ENCODE results near the gene ARGLU1. TPM values are rescaled to one million over a fixed set of nuclear protein-coding genes. Genes with fewer than 3 reads are reported as not detected.
A peak's percentile ranks its signal among the peaks of the same experiment; 100 is the strongest.

The ARGLU1 gene
- total and polyA plus RNA-seq, 11 donors = 14.2 to 54.0 (median 28.1) TPM

GRCh38 chr13:106507560-106508274, 60.2 kb downstream of the ARGLU1 start:
- Histone ChIP-seq H3K9me3 (no peaks in the 10 kb centered on the region), H3K4me3 (no peak overlapping the region), H3K27ac (peak overlapping the region in 3 of 12 donors; percentile 4 to 42 (median 32)), H3K27me3 (no peaks in the 10 kb centered on the region), H3K4me1 (peaks cover 0 to 30% (median 1%) of the 10 kb centered on the region in 12 donors), H3K36me3 (peaks cover 0 to 20% (median 0%) of the 10 kb centered on the region in 9 donors)
- intact Hi-C loops (cut with DNase I) = no loop called here
- ATAC-seq (peak in 1 of 4 donors; percentile 20), DNase-seq (no peak)
- 69 to 77% (median 70%) methylated on average over 11 of the region's 11 CpGs for WGBS, 4 donors
- TF ChIP-seq POLR2A (IDR thresholded peaks at IDR 0.05) = no peak

GRCh38 chr13:106506286-106506685, 61.7 kb downstream of the ARGLU1 start:
- ATAC-seq (no peak), DNase-seq (no peak)
- H3K9me3 ChIP-seq = no peaks in the 10 kb centered on the region
- 60 to 74% (median 66%) methylated on average over 2 of the region's 2 CpGs for WGBS, 4 donors
- intact Hi-C loops (cut with DNase I) = no loop called here
- peaks cover 0 to 35% (median 1%) of the 10 kb centered on the region in 12 donors for H3K4me1 ChIP-seq
- no peak overlapping the region for H3K4me3 ChIP-seq
- H3K27ac ChIP-seq = no peak overlapping the region
- H3K27me3 ChIP-seq = no peaks in the 10 kb centered on the region
- H3K36me3 ChIP-seq = peaks cover 0 to 17% (median 0%) of the 10 kb centered on the region in 9 donors
- no peak for TF ChIP-seq POLR2A (IDR thresholded peaks at IDR 0.05)
- TF ChIP-seq, protein P1, sequence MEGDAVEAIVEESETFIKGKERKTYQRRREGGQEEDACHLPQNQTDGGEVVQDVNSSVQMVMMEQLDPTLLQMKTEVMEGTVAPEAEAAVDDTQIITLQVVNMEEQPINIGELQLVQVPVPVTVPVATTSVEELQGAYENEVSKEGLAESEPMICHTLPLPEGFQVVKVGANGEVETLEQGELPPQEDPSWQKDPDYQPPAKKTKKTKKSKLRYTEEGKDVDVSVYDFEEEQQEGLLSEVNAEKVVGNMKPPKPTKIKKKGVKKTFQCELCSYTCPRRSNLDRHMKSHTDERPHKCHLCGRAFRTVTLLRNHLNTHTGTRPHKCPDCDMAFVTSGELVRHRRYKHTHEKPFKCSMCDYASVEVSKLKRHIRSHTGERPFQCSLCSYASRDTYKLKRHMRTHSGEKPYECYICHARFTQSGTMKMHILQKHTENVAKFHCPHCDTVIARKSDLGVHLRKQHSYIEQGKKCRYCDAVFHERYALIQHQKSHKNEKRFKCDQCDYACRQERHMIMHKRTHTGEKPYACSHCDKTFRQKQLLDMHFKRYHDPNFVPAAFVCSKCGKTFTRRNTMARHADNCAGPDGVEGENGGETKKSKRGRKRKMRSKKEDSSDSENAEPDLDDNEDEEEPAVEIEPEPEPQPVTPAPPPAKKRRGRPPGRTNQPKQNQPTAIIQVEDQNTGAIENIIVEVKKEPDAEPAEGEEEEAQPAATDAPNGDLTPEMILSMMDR (IDR thresholded peaks at IDR 0.05) = no peak

DNA sequence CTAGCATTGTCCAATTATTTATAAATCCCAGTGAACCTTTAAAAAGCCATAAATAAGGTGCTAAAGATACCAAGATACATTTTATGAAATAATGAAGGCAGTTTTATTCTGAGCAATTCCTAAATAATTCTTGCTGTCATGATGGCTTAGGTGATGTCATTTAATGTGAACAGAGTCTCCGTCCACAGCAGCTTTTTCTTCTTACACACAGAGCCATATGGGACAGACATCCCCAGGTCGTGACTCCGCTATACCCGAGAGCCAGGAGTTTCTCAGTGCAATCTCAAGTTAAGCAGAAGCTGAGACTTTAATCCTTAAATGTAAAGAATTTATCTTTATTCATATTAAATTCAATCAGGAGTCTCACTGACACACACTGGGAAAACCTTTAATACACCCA, 62.2 kb downstream of the ARGLU1 start:
- peaks cover 0 to 15% (median 0%) of the 10 kb centered on the region in 9 donors for H3K36me3 ChIP-seq
- DNase-seq = no peak
- peaks cover 0 to 40% (median 2%) of the 10 kb centered on the region in 12 donors for H3K4me1 ChIP-seq
- 81 to 92% (median 87%) methylated on average over 4 of the region's 4 CpGs for WGBS, 4 donors
- TF ChIP-seq, protein P1 (IDR thresholded peaks at IDR 0.05) = no peak
- no peak for TF ChIP-seq POLR2A (IDR thresholded peaks at IDR 0.05)
- ATAC-seq = no peak
- no peaks in the 10 kb centered on the region for H3K9me3 ChIP-seq
- intact Hi-C loops (cut with DNase I) = no loop called here
- no peak overlapping the region for H3K4me3 ChIP-seq
- no peaks in the 10 kb centered on the region for H3K27me3 ChIP-seq
- no peak overlapping the region for H3K27ac ChIP-seq

- no peak overlapping the region for H3K4me3 ChIP-seq
- WGBS, 4 donors = 92 to 97% (median 94%) methylated on average over 4 of the region's 4 CpGs
- intact Hi-C loops (cut with DNase I) = no loop called here
- H3K27ac ChIP-seq = no peak overlapping the region
- H3K36me3 ChIP-seq = peaks cover 0 to 13% (median 0%) of the 10 kb centered on the region in 9 donors
- TF ChIP-seq, protein P1 (IDR thresholded peaks at IDR 0.05) = no peak
- no peak for TF ChIP-seq POLR2A (IDR thresholded peaks at IDR 0.05)
- peaks cover 0 to 45% (median 2%) of the 10 kb centered on the region in 12 donors for H3K4me1 ChIP-seq
- no peak for DNase-seq
- H3K9me3 ChIP-seq = no peaks in the 10 kb centered on the region
- no peak for ATAC-seq
- no peaks in the 10 kb centered on the region for H3K27me3 ChIP-seq
These were observed 62.6 kb downstream of the ARGLU1 start for GRCh38 chr13:106505295-106505694.
